Suppressor macrophage (primary cell): Measurements from ENCODE around the gene GDF2.

Source experiments
- DNase-seq, 4 experiments: peaks; one replicate each; pipeline ENCODE4 v3.0.0-alpha.2; 2020 to 2022

Gene GDF2

DNA sequence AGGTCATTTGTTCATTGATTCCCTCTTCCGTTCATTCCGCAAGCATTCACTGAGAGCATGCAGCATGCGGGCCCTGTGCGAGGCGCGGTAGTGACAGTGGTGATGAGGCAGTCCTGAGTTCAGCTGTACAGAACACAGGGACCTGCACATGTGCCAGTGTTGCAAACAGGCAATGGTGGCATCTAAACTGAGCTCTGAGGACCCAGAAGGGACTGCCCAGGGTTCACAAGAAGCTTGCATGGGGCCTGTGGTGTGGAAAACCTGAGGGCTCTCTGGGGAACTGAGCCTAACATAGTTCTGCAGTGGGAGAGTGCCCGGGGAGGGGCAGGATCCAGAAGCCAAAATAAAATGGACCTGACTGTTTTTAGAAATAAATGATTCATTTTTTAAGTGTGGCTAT is 48.6 kb downstream of the GDF2 start:
- DNase-seq: no peak

DNA sequence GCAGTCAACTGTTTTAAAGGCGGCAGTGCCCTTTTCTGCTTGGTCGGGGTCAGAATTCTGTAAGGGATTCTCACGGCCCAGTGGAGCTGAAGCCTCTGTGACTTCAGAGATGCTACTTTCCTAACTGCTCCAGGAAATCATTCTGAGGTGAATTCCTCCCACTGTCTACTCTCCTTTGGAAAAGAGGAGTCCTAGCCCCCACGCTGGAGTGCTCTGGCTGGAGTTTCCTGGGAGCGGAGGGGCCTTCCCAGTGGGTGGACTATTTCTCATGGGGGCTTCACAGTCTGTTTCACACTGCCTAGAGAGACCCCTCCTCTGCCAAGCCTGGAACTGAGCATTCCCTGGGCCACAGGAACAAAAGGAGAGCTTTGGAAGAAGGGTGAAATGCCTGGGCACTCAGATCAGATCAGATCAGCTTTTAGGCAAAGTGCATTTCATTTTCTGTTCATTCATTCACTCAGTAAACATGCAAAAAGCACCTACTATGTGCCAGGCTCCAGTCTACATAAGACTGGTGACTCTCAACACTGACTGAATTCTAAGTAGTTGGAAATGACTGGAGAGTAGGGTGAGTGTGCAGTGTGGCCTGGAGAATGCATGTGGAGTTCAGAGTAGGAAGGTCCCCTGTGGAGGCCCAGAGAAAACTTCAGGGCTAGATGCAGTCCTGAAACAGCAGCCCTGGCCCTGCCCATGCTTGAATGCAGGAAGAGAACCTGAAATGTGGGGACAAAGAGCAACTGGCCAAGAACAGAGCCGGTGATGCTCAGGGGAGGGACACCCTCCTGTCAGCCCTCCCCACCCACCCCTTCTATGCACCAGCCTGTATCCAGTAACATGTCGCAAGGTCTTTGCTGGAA is 49.6 kb downstream of the GDF2 start:
- DNase-seq: no peak

DNA sequence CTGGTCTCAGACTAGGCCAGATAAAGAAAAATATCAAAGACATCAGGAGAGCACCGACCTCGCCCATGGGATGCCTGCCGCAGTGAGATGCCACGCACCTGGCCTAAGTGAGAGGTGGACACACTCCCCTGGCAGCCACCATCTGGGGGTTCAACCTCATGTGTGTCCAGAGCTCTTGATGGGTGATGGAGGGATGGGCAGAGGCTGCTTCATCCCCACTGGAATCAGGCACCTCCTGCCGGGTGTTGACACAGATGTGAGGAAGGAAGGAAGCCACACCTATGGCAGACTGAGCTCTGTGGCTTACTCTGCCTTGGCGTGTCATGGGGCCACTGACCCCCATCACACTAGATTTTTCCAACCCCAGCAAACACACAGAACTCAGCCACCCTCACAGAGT is 50.5 kb downstream of the GDF2 start:
- DNase-seq: no peak

DNA sequence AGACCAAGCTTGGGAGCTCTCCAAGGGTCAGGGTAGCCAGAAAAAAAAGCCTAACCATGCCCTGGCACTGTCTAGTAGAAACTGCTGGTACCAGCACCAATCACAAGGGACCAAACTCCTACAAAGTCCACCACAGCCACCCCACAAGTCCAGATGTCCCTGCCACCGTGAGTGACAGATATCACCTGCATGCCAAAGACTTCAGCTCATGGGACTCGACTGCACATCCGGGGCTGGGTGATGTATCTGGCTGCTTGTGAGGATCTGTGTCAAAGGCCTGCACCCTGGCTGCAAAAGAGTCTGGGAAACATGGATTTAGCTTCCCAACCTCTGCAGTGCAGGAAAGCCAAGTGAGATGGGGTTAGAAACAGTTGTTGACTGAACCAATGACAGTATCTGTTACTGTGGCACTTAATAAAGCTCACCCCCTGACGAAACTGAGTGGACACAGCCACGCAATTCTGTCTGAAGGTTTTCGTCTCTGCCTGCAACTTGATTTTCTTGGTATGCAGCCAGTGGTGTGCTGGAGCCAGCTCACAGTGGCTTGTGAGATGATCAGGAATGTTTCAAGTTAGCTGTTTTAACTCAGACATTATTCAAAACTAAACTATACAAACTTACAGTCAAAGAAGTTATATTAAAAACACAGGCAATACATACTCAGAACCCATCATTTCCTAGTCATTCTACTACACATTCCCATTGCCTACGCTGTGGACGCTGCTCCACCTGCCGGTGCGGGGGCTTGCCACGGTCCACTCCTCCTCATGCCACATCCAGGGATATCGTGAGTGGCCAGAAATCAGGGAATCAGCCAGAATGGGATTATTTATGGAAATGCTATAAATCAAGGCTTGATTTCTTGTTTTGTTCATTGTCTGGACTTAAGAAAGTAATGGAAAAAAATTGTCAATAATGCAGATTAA is 52.6 kb downstream of the GDF2 start:
- DNase-seq: no peak

DNA sequence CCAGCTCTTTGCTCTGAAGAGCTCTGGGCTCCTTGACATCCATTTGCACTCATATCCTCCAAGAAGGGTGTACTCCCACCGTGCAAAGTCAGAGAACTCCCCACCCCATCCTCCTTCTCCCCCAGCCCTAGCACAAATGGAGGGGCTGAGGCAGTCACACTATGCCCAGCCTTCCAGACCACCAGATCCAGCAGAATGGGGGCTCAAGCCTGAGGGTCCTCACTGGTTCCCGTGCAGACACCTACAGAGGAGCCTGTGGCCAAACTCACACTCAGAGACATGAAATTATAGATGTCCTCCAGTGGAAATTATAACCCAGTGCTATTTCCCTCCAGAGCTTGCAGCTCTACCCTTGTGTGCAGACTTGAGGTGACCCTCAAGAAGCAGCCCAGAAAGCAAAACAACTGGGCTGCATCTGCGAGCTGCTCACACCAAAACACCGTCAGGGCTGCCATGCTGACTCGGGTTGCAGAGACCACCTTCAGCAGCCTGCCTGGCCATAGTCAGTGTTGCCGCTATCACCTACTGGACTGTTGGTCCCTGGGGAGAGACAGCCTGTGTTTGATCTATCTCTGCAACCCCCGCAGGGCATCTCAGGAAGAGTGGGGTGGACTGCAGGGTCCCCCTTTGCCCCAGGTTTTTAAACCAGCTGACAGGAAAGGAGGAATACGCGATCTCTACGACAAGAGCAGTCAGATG is 54.4 kb downstream of the GDF2 start:
- DNase-seq: no peak
